Renal pelvis (tissue), 4 donors: ENCODE results near the gene CACNA1D. TPM values are rescaled to one million over a fixed set of nuclear protein-coding genes. Genes with fewer than 3 reads are reported as not detected.
A peak's percentile ranks its signal among the peaks of the same experiment; 100 is the strongest.

Source experiments
- DNase-seq: peaks from one replicate; pipeline ENCODE4 v3.0.0-alpha.2; 2013
- polyA plus RNA-seq, 3 donors: library from polyadenylated mRNA; unstranded; fragments of 120-200 nt; gene quantifications; one replicate each; pipeline ENCODE4 v1.2.1, GENCODE V29; 2013; ENCODE audit not compliant: insufficient read length in 3 of 3

The CACNA1D gene
- polyA plus RNA-seq, 3 donors, result 10.8 to 17.7 (median 17.5) TPM

GRCh38 chr3:53844262-53845102 is 350.1 kb downstream of the CACNA1D start:
- DNase-seq, result no peak

DNA sequence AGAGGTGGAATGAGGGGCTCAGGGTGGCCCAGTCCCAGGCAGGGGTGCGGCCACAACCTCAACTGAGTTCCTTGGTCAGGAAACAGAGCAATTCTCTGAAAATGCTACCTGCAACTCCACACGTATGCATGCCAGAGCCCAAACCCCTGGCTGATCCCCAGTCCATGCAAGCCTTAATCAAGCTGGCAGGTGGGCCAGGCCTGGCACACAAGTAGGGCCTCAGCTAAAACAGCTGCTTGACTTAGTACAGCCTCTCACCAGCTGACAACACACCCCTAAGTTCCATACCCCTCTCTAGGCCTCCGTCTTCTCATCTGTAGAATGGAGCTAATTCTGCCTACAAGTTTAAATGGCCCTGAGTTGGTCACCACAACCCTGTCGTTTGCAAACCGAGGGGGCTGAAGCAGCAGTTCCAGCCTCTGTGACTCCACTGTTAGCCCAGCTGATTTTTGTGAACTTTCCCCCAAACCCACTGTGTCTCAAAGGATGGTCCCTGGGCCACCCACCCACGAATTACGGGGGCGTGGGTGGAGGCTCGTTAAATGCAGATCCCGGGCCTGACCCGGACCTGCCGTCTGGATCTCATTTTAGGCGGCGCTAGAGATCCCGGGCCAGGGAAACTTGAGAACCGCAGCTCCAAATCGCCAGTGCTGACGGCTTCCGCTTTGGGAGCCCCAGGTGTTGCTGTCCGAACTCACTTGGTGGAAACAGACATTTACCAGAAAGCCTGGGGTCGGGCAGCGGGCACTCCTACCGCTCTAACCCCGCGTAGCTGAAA is 350.9 kb downstream of the CACNA1D start:
- DNase-seq, result peak; percentile 62

DNA sequence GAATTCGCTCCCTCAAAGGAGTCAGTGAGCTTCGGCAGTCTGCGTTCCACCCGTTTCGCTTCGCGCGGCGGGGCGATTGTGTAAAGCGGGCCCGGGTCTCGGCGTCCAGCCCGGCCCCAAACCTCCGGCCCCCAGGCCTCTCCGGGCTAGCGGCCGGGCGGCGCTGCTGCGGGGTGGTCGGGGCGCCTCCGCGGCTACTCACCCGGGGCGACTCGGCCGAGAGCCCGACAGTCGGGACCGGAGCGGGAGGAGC is 351.4 kb downstream of the CACNA1D start:
- DNase-seq, result no peak

DNA sequence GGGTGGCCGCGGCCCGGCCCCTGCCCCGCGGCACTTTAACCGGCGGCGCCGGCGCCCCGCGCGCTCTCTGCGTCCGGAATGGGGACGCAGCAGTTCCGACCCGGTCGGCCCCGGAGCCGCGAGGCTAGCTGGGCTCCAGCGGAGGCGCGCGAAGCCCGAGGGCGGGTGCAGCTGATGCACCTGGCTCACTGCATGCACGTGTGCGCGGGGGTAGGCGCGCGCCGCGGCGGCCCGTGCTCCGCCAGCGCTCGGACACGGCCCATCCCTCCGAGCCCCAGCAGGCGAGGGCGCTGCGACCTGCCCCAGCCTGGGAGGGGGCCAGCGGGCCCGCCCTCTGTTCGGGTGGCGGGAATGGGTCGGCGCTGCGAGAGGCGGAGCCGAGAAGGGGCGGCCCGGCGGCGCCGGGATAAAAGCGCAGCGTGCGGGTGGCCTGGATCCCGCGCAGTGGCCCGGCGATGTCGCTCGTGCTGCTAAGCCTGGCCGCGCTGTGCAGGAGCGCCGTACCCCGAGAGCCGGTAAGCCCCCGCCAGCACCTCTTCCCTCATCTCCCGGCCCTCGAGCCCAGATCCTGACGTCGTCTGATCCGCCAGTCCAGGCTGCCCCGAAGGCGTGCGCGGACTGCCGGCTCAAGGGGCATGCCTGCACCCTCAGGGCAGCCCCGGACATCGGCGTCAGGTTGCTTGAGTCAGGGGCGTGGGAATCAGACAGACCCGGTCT is 351.9 kb downstream of the CACNA1D start, which contains the start of the genes CHDH and IL17RB:
TSS of gene CHDH (minus strand) at position 286 of the 717 bp plus-strand sequence. CDS start 22,411 bp downstream, outside the sequence.
TSS of gene IL17RB (plus strand) at position 435 of the 717 bp plus-strand sequence. CDS start at position 456, 21 bp downstream.
- DNase-seq, result peak; percentile 52

DNA sequence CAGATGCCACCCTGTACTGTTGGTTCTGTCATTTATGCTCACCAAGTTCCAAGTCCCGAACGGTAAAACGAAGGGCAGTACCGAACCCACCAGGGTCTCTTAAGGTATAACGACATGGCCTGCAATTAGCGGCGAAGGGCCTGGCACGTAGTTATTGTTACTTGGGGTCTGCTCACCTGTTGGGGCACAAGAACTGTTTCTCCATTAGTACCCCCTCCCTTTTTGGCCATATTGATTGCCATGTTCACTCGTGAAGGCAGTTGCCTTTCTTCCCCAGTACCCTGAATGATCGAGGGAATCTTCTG is 352.4 kb downstream of the CACNA1D start:
- DNase-seq, result no peak

GRCh38 chr3:53849916-53850315 is 355.5 kb downstream of the CACNA1D start:
- no peak for DNase-seq

- DNase-seq, result no peak
Measured at GRCh38 chr3:53850895-53851294, 356.5 kb downstream of the CACNA1D start.

DNA sequence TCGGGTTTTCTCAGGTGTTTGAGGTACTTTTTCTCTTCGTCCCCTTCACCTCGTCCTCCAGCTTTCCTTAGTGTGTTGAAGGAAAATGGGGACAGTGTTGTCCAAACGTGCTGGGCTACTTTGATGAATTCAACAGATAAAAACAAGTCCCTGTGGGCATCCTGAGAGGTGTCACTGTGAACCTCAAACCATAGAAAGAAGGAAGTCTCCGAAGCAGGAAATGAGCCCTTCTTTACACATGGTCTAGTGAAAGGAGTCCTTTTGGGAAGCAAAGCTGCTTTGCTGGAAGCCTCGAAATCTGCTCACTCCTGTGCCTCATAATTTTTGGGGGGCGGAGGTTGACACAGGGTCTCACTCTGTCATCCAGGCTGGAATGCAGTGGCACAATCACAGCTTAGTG is 362.6 kb downstream of the CACNA1D start:
- no peak for DNase-seq

GRCh38 chr3:53858096-53858741 is 363.8 kb downstream of the CACNA1D start:
- no peak for DNase-seq

DNA sequence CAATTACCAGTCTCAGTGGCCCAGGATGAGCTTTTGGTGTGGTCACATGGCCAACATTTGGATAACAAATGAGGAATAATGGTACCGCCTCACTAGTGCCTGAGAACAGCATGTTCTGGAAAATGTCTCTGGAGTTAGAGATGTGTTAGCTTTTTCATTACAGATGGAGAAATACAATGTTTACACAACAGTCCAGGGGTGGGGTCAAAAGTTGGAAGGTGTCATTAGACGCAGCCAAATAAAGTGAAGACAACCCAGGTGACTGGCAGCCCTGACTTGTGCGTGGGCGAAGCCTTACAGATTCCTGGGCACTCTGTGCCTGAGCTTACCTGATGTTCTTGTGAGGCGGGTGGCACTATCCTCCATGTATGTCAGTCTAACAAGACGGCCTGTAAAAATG is 364.8 kb downstream of the CACNA1D start:
- no peak for DNase-seq

- no peak for DNase-seq
Measured at GRCh38 chr3:53860196-53860595, 365.8 kb downstream of the CACNA1D start.

DNA sequence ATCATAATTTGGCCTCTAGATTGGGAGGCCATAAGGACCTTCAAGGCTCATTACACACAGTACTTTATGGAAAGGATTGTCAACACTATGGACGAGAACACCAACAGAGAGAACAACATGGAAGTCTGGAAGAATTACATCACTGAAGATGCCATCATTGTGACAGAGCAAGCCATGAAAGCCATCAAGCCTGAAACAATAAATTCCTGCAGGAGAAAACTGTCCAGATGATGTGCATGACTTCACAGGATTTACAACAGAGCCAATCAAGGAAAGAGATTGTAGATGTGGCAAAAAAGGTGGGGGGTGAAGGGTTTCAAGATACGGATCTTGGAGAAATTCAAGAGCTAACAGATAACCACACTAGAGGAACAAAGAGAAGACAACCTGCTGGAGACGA is 367.8 kb downstream of the CACNA1D start:
- DNase-seq, result no peak

DNA sequence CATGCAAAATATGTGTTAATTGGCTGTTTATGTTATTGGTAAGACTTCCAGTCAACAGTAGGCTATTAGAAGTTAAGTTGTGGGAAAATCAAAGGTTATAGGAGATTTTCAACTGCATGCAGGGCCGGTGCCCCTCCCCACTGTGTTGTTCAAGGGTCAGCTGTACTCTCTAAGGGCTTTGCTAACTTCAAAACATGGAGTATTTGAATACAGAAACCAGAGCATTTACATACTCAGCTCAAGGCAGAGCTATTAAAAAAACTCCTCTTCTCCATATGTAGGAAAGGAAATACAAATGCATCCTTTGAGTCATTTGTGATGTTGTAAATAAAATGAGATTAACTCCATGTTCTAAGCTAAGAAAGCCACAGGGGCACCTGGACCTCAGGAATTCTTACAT is 368.7 kb downstream of the CACNA1D start:
- no peak for DNase-seq

Other genes with a start within 250 kb of the CACNA1D start
- 100 to 1,000 TPM; 107 to 136 (median 127) TPM for gene TKT, start 238.6 kb upstream of the CACNA1D start, polyA plus RNA-seq
- gene DCP1A, start 147.1 kb upstream of the CACNA1D start, polyA plus RNA-seq, result 10 to 100 TPM; 24.9 to 36.7 (median 30.9) TPM